WTC11 (cell line): Measurements from ENCODE around the gene OSBPL5. TPM values are rescaled to one million over a fixed set of nuclear protein-coding genes. Genes with fewer than 3 reads are reported as not detected.

ENCODE experiments used
- ATAC-seq: fragments of 200-7000 bp; cut with Tn5 transposase; 2 replicates; pipeline ENCODE4 v1.10.0; 2021; ENCODE audit warnings: mild to moderate bottlenecking, moderate library complexity
- CTCF ChIA-PET: fragments of 300-600 bp; sonication (Branson Sonifier 250); formaldehyde crosslinking; loops from one replicate; lab custom pipeline; 2021; ENCODE audit warnings: antibody characterized with exemption; lab: Charles Lee
- POLR2A ChIA-PET: fragments of 350-600 bp; sonication (Branson Sonifier 250); formaldehyde crosslinking; loops from one replicate; lab custom pipeline; 2021; ENCODE audit warnings: antibody characterized with exemption; lab: Charles Lee
- DNase-seq: peaks from one replicate; pipeline ENCODE4 v3.0.0; 2021; ENCODE audit warnings: low spot score
- H3K27ac Mint-ChIP-seq: 2 replicates; pipeline ENCODE4 v1.8.0; 2021; ENCODE audit warnings: mixed read lengths
- H3K27me3 Mint-ChIP-seq: 2 replicates; pipeline ENCODE4 v1.8.0; 2021; ENCODE audit warnings: low read depth, mild to moderate bottlenecking, moderate library complexity, mixed read lengths
- H3K36me3 Mint-ChIP-seq: 2 replicates; pipeline ENCODE4 v1.8.0; 2021; ENCODE audit warnings: mixed read lengths
- H3K4me1 Mint-ChIP-seq: 2 replicates; pipeline ENCODE4 v1.8.0; 2022; ENCODE audit warnings: mixed read lengths
- H3K4me3 Mint-ChIP-seq: 2 replicates; pipeline ENCODE4 v1.8.0; 2021; ENCODE audit warnings: mild to moderate bottlenecking, moderate library complexity, mixed read lengths
- H3K9me3 Mint-ChIP-seq: 2 replicates; pipeline ENCODE4 v1.8.0; 2021; ENCODE audit warnings: mixed read lengths
- ATF1 ChIP-seq: sonication (generic); formaldehyde crosslinking; IDR thresholded peaks from 2 replicates; pipeline ENCODE4 v1.8.1; 2023; ENCODE audit warnings: mild to moderate bottlenecking, moderate library complexity, missing genetic modification reagents
- FOXP1 ChIP-seq: sonication (generic); formaldehyde crosslinking; IDR thresholded peaks from 2 replicates; pipeline ENCODE4 v1.8.0; 2022; ENCODE audit warnings: missing genetic modification reagents, mild to moderate bottlenecking, moderate library complexity, borderline replicate concordance
- GTF2I ChIP-seq: fragments of 250-450 bp; sonication (Bioruptor Pico); conservative IDR thresholded peaks from 2 replicates; pipeline ENCODE4 v1.4.0; 2021; ENCODE audit warnings: mild to moderate bottlenecking
- HMGA2 ChIP-seq: fragments of 250-450 bp; sonication (Bioruptor Pico); IDR thresholded peaks from 2 replicates; pipeline ENCODE4 v1.4.0; 2021; ENCODE audit warnings: mild to moderate bottlenecking, moderate library complexity
- IRF2 ChIP-seq: sonication (generic); formaldehyde crosslinking; IDR thresholded peaks from 2 replicates; pipeline ENCODE4 v1.8.0; 2022; ENCODE audit warnings: low read depth, missing genetic modification reagents, borderline replicate concordance
- NFE2L1 ChIP-seq: sonication (generic); formaldehyde crosslinking; IDR thresholded peaks from 2 replicates; pipeline ENCODE4 v1.8.1; 2023; ENCODE audit warnings: missing genetic modification reagents
- NR3C1 ChIP-seq: sonication (generic); formaldehyde crosslinking; conservative IDR thresholded peaks from 2 replicates; pipeline ENCODE4 v1.8.1; 2023; ENCODE audit warnings: low read depth, mild to moderate bottlenecking, missing genetic modification reagents
- PRRX2 ChIP-seq: fragments of 250-450 bp; sonication (Bioruptor Pico); IDR thresholded peaks from 2 replicates; pipeline ENCODE4 v1.8.0; 2021; ENCODE audit warnings: mild to moderate bottlenecking
- SMAD3 ChIP-seq: sonication (generic); formaldehyde crosslinking; IDR thresholded peaks from 2 replicates; pipeline ENCODE4 v1.8.0; 2022; ENCODE audit warnings: missing genetic modification reagents, mild to moderate bottlenecking, borderline replicate concordance
- SP1 ChIP-seq: sonication (generic); formaldehyde crosslinking; conservative IDR thresholded peaks from 2 replicates; pipeline ENCODE4 v1.8.1; 2022; ENCODE audit warnings: missing genetic modification reagents
- ZNF232 ChIP-seq: sonication (generic); formaldehyde crosslinking; IDR thresholded peaks from 2 replicates; pipeline ENCODE4 v1.8.0; 2022; ENCODE audit warnings: mild to moderate bottlenecking, missing genetic modification reagents
- ZNF396 ChIP-seq: fragments of 250-450 bp; sonication (Bioruptor Pico); IDR thresholded peaks from 2 replicates; pipeline ENCODE4 v1.8.0; 2021; ENCODE audit warnings: mild to moderate bottlenecking, moderate library complexity, borderline replicate concordance
- total RNA-seq: library from RNA; stranded (reverse); gene quantifications from 3 replicates; pipeline ENCODE4 v1.2.3, GENCODE V29; 2021
- TF ChIP-seq, protein P1 (sequence below): sonication (generic); formaldehyde crosslinking; IDR thresholded peaks from 2 replicates; pipeline ENCODE4 v1.8.0; 2023; ENCODE audit warnings: missing genetic modification reagents, mild to moderate bottlenecking, borderline replicate concordance
- TF ChIP-seq, protein P2 (sequence below): fragments of 250-450 bp; sonication (Bioruptor Pico); IDR thresholded peaks from 2 replicates; pipeline ENCODE4 v2.1.2; 2022; ENCODE audit warnings: mild to moderate bottlenecking, moderate library complexity
- TF ChIP-seq, protein P3 (sequence below): fragments of 250-450 bp; sonication (Bioruptor Pico); IDR thresholded peaks from 2 replicates; pipeline ENCODE4 v1.9.0; 2021; ENCODE audit warnings: mild to moderate bottlenecking, borderline replicate concordance
- TF ChIP-seq, protein P4 (sequence below): sonication (generic); formaldehyde crosslinking; IDR thresholded peaks from 2 replicates; pipeline ENCODE4 v1.8.1; 2023; ENCODE audit warnings: mild to moderate bottlenecking, missing genetic modification reagents, moderate library complexity

The OSBPL5 gene
- total RNA-seq, 1 experiment from 2014 or later, result 17.7 TPM

DNA sequence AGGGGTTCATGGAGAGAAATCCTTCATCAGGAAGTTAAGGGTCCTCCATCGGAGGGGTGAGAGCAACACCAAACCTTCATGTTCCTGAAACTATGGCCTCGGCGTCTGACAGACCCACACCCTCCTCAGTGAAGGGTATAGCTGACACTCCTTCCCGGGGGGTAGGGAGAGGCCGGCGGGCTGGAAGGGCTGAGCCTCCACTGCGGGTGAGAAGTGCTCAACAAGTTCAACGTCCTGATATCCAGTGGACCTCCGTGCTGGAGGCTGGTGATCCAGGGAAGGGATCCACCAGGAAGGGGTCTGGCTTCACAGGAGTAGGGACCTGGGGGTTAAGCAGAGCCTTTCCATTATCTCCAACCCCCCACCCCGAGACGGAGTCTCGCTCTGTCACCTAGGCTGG is 120.2 kb downstream of the OSBPL5 start:
- H3K36me3 Mint-ChIP-seq, result peaks cover 21% of the 10 kb centered on the region

DNA sequence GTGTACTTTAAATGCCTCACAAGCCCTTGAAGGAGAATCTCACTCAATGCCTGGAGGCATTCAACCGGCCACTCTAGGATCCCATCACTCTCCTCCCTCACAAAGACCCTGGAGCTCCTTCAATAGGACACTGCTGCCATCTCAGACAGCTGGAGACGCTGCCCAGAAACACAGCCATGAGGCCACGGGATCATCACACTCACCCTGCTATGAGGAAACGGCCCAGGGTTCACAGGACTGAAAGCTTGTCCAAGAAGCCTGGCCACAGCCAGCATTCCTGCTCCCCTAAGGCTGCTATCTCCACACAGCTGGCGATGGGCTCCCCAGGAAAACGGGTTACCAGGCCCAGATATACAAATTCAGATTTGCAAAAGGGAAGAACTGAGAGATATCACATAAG is 121.1 kb downstream of the OSBPL5 start:
- TF ChIP-seq SMAD3 (CRISPR knock-in tag), result no peak
- TF ChIP-seq HMGA2 (CRISPR knock-in tag), result no peak
- no peak for TF ChIP-seq SP1 (CRISPR knock-in tag)
- no peak for TF ChIP-seq GTF2I (CRISPR knock-in tag)
- TF ChIP-seq, protein P1, sequence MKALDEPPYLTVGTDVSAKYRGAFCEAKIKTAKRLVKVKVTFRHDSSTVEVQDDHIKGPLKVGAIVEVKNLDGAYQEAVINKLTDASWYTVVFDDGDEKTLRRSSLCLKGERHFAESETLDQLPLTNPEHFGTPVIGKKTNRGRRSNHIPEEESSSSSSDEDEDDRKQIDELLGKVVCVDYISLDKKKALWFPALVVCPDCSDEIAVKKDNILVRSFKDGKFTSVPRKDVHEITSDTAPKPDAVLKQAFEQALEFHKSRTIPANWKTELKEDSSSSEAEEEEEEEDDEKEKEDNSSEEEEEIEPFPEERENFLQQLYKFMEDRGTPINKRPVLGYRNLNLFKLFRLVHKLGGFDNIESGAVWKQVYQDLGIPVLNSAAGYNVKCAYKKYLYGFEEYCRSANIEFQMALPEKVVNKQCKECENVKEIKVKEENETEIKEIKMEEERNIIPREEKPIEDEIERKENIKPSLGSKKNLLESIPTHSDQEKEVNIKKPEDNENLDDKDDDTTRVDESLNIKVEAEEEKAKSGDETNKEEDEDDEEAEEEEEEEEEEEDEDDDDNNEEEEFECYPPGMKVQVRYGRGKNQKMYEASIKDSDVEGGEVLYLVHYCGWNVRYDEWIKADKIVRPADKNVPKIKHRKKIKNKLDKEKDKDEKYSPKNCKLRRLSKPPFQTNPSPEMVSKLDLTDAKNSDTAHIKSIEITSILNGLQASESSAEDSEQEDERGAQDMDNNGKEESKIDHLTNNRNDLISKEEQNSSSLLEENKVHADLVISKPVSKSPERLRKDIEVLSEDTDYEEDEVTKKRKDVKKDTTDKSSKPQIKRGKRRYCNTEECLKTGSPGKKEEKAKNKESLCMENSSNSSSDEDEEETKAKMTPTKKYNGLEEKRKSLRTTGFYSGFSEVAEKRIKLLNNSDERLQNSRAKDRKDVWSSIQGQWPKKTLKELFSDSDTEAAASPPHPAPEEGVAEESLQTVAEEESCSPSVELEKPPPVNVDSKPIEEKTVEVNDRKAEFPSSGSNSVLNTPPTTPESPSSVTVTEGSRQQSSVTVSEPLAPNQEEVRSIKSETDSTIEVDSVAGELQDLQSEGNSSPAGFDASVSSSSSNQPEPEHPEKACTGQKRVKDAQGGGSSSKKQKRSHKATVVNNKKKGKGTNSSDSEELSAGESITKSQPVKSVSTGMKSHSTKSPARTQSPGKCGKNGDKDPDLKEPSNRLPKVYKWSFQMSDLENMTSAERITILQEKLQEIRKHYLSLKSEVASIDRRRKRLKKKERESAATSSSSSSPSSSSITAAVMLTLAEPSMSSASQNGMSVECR (CRISPR knock-in tag), result no peak
- TF ChIP-seq NR3C1, result no peak
- no peak for TF ChIP-seq NFE2L1 (CRISPR knock-in tag)
- TF ChIP-seq FOXP1 (CRISPR knock-in tag), result no peak
- TF ChIP-seq, protein P2, sequence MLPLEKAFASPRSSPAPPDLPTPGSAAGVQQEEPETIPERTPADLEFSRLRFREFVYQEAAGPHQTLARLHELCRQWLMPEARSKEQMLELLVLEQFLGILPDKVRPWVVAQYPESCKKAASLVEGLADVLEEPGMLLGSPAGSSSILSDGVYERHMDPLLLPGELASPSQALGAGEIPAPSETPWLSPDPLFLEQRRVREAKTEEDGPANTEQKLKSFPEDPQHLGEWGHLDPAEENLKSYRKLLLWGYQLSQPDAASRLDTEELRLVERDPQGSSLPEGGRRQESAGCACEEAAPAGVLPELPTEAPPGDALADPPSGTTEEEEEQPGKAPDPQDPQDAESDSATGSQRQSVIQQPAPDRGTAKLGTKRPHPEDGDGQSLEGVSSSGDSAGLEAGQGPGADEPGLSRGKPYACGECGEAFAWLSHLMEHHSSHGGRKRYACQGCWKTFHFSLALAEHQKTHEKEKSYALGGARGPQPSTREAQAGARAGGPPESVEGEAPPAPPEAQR, result no peak
- TF ChIP-seq ZNF396 (CRISPR knock-in tag), result no peak
- no peak for TF ChIP-seq PRRX2 (CRISPR knock-in tag)
- TF ChIP-seq ATF1 (CRISPR knock-in tag), result no peak
- TF ChIP-seq, protein P3, sequence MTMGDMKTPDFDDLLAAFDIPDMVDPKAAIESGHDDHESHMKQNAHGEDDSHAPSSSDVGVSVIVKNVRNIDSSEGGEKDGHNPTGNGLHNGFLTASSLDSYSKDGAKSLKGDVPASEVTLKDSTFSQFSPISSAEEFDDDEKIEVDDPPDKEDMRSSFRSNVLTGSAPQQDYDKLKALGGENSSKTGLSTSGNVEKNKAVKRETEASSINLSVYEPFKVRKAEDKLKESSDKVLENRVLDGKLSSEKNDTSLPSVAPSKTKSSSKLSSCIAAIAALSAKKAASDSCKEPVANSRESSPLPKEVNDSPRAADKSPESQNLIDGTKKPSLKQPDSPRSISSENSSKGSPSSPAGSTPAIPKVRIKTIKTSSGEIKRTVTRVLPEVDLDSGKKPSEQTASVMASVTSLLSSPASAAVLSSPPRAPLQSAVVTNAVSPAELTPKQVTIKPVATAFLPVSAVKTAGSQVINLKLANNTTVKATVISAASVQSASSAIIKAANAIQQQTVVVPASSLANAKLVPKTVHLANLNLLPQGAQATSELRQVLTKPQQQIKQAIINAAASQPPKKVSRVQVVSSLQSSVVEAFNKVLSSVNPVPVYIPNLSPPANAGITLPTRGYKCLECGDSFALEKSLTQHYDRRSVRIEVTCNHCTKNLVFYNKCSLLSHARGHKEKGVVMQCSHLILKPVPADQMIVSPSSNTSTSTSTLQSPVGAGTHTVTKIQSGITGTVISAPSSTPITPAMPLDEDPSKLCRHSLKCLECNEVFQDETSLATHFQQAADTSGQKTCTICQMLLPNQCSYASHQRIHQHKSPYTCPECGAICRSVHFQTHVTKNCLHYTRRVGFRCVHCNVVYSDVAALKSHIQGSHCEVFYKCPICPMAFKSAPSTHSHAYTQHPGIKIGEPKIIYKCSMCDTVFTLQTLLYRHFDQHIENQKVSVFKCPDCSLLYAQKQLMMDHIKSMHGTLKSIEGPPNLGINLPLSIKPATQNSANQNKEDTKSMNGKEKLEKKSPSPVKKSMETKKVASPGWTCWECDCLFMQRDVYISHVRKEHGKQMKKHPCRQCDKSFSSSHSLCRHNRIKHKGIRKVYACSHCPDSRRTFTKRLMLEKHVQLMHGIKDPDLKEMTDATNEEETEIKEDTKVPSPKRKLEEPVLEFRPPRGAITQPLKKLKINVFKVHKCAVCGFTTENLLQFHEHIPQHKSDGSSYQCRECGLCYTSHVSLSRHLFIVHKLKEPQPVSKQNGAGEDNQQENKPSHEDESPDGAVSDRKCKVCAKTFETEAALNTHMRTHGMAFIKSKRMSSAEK, result no peak
- TF ChIP-seq, all 79 proteins: peak for 0
- ChIA-PET CTCF (interaction anchor here (0.7 to 5.7 kb wide), 2 partner anchors 23 to 48 kb away, joined by 3 to 49 read pairs; no protein-coding TSS in a partner anchor), POLR2A (no interaction called here)
- H3K9me3 Mint-ChIP-seq, result no peaks in the 10 kb centered on the region
- peak overlapping the region; percentile 71 for H3K27ac Mint-ChIP-seq
- H3K27me3 Mint-ChIP-seq, result no peaks in the 10 kb centered on the region
- H3K36me3 Mint-ChIP-seq, result peaks cover 24% of the 10 kb centered on the region
- no peaks in the 10 kb centered on the region for H3K4me1 Mint-ChIP-seq
- H3K4me3 Mint-ChIP-seq, result no peak overlapping the region
- DNase-seq (no peak), ATAC-seq (no peak)

More for the DNA sequence above, 120.2 kb downstream of the OSBPL5 start:
- ChIA-PET CTCF (interaction anchor here (1.3 to 5.7 kb wide), 3 partner anchors 7 to 179 kb away, joined by 3 to 49 read pairs (median 19); no protein-coding TSS in a partner anchor), POLR2A (no interaction called here)
- Mint-ChIP-seq H3K9me3 (no peaks in the 10 kb centered on the region), H3K27me3 (no peaks in the 10 kb centered on the region), H3K4me3 (no peak overlapping the region), H3K27ac (no peak overlapping the region), H3K4me1 (0 out of 2 replicates have a peak, but pooled peaks cover 3% of the 10 kb centered on the region)
- ATAC-seq (no peak), DNase-seq (no peak)
- TF ChIP-seq, protein P4, sequence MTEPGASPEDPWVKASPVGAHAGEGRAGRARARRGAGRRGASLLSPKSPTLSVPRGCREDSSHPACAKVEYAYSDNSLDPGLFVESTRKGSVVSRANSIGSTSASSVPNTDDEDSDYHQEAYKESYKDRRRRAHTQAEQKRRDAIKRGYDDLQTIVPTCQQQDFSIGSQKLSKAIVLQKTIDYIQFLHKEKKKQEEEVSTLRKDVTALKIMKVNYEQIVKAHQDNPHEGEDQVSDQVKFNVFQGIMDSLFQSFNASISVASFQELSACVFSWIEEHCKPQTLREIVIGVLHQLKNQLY (CRISPR knock-in tag), result no peak
- no peak for TF ChIP-seq IRF2 (CRISPR knock-in tag)
- TF ChIP-seq ZNF232 (CRISPR knock-in tag), result no peak
